HG02981 (cell line): Measurements from ENCODE around the gene PI4K2B.
"Not testable (repeated sequence)": the region's sequence is repeated elsewhere in the genome, so short reads cannot be mapped to it uniquely, and the experiment has no call there.

ENCODE experiments used
- ATAC-seq: cut with Tn5 transposase; IDR thresholded peaks from one replicate; pipeline ENCODE4 v1.9.1; 2021; ENCODE audit warnings: mild to moderate bottlenecking, moderate library complexity; ENCODE audit not compliant: unreplicated experiment

The PI4K2B gene

GRCh38 chr4:25240754-25241210, 6.9 kb downstream of the PI4K2B start:
- not testable (repeated sequence) for ATAC-seq

DNA sequence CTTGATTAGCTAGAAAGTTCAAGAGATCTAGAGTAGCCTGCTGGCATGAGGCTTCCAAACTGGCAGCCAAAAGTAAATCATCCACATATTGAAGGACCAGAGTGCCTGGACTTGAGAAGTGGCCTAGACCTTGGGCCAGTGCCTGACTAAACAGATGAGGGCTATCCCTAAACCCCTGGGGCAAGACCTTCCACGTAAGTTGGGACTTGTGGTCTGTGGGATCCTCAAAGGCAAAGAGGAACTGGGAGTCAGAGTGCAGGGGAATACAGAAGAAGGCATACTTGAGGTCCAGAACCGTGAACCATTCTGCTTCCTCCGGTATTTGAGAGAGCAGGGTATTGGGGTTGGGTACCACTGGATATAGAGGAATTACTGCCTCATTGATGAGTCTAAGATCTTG, 8.4 kb downstream of the PI4K2B start:
- not testable (repeated sequence) for ATAC-seq

DNA sequence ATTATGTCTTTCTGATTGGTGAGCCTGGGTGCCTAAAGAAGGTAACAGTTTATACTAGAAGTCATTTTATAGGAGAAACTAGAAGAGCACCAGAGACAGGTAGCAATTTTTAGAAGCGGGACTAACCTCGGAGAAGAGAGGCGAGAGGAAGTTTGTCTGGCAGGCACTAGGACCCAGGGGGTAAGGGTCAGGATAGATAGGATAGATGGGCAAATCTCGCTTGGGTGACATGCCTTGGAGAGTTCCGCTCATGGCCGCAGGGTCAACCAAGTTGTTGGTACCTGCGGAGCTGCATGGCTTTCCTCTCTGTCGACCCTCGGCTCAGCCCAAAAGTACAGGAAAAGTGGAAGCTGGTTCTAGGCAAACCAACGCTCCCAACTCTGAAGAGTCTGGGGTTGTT, 11.3 kb downstream of the PI4K2B start:
- no peak for ATAC-seq

GRCh38 chr4:25246680-25247611, 13.1 kb downstream of the PI4K2B start:
- no peak for ATAC-seq

DNA sequence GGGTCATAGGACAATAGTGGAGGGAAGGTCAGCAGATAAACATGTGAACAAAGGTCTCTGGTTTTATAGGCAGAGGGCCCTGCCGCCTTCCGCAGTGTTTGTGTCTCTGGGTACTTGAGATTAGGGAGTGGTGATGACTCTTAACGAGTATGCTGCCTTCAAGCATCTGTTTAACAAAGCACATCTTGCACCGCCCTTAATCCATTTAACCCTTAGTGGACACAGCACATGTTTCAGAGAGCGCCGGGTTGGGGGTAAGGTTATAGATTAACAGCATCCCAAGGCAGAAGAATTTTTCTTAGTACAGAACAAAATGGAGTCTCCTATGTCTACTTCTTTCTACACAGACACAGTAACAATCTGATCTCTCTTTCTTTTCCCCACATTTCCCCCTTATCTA, 15.0 kb downstream of the PI4K2B start:
- not testable (repeated sequence) for ATAC-seq

DNA sequence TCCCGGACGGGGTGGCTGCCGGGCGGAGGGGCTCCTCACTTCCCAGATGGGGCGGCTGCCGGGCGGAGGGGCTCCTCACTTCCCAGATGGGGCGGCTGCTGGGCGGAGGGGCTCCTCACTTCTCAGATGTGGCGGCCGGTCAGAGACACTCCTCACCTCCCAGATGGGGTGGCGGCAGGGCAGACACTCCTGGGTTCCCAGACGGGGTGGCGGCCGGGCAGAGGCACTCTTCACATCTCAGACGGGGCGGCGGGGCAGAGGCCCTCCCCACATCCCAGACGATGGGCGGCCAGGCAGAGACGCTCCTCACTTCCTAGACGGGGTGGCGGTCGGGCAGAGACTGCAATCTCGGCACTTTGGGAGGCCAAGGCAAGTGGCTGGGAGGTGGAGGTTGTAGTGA, 15.7 kb downstream of the PI4K2B start:
- not testable (repeated sequence) for ATAC-seq

DNA sequence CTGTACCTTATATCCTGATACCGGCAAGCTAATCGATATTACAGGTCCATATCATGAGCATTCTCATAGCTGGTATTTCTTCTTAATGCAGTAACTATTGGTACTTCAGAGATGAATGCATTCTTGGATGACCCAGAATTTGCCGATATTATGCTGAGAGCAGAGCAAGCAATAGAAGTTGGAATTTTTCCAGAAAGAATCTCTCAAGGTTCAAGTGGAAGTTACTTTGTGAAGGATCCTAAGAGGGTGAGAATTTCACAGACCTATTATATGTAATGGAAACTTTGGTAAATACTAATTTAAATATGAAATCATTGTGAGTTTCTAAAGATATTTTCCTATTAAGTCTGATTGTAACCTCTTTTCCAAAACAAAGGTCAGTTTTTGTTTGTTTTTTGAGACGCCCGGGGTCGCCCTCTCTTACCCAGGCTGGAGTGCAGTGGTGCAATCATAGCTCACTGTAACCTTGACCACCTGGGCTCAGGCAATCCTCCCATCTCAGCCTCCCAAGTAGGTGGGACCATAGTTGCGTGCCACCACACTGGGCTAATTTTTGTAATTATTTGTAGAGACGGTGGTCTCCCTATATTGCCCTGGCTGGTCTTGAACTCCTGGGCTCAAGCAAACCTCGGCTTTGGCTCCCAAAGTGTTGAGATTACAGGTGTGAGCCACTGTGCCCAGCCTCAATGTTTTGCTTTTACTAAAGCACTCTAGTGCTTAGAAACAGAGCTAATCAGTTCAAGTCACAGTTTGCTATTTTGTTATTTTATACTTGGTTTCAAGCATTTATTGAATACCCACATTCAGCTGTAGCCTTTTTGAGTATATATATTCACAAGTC, 18.6 kb downstream of the PI4K2B start:
- no peak for ATAC-seq

GRCh38 chr4:25253071-25253445, 19.2 kb downstream of the PI4K2B start:
- no peak for ATAC-seq

GRCh38 chr4:25253786-25254185, 20.0 kb downstream of the PI4K2B start:
- not testable (repeated sequence) for ATAC-seq

- ATAC-seq: no peak
Measured at GRCh38 chr4:25258980-25259578, 25.2 kb downstream of the PI4K2B start.

DNA sequence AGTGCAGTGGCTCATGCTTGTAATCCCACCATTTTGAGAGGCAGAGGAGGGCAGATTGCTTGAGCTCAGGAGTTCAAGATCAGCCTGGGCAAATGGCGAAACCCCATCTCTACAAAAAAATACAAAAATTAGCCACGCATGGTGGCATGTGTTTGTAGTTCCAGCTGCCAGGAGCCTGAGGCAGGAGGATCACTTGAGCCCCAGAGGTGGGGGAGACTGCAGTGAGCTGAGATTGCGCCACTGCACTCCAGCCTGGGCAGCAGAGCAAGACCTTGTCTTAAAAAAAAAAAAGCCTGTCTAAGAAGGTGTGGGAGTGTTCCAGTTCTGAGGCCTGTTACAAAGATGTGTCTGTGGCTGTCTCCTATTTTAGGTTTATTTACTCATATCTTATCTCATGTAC, 38.0 kb downstream of the PI4K2B start:
- ATAC-seq: no peak

DNA sequence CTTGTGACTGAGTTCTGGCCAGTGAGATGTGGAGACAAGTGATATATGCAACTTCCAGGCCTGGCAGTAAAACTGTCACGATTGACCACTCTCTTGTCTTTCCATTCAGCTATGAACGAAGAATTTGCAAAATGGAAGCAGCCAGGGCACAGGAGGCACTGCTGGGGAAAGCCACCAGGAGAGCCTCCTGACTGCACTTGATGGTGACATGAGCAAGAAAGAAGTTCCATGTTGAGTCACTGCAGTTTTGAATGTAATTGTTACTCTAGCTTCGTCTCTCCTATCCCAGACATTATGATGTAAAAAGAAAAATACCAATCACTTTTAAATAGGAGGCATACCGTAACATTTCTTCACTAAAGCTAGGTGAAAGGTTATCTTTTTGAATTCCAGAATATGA, 46.4 kb downstream of the PI4K2B start:
- no peak for ATAC-seq

GRCh38 chr4:25283948-25284347, 50.1 kb downstream of the PI4K2B start:
- no peak for ATAC-seq

GRCh38 chr4:25284466-25284865, 50.6 kb downstream of the PI4K2B start:
- no peak for ATAC-seq

GRCh38 chr4:25290490-25291067, 56.7 kb downstream of the PI4K2B start:
- no peak for ATAC-seq

- ATAC-seq: no peak
Measured at GRCh38 chr4:25291158-25291733, 57.4 kb downstream of the PI4K2B start.

DNA sequence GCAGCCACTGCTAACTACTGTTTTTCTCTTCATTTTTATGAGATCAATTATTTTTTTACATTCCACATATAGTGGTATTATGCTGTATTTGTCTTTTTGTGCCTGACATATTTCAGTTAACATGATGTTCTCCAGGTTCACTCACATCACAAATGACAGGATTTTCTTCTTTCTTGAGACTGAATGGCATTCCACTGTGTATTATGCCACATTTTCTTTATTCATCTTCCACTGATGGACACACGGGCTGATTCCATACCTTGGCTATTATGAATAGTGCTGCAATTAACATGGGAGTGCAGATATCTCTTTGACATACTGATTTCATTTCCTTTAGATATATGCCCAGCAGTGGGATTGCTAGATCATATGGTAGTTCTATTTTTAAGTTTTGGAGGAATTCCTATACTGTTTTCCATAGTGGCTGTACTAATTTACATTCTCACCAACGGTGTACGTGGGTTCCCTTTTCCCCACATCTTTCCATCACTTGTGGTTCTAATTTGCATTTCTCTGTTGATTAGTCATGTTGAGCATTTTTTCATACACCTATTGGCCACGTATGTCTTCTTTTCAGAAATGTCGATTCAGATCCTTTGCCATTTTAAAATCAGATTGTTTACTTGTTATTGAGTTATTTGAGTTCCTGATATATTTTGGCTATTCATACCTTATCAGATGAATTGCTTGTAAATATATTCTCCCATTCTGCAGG, 63.9 kb downstream of the PI4K2B start:
- ATAC-seq: no peak

DNA sequence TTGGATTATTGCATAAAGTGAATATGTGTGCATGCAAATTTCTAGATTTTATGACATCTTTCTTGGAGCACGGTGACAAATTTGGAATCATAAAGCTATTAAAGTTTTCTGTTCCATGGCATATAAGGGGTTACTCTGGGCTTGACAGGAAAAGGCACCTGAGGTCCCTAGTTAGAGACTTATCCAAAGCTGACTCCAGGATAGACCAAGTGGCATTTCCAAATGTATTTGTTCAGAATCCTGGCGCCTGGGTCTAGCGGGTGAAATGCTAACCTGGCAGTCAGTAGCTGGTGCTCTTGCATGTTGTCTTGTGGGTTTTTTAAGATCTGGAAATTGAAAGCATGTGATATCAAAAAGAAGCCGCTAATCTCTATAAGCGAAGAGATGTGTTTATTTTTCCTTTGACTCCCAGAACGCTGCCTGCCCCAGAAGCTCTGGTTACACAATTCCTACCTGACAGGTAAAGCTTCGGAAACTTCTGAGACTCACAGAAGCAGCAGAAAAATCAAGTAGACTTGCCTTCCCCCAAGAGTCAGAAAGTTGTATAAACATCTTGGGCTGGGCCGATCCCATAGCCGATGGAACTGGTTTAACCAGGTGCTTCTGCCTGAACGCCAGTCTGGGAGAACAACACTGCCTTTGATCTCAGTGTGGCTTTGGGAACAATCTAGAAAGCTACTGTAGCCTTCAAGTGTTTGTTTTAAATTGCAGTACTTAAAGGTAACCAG, 65.8 kb downstream of the PI4K2B start:
- ATAC-seq: no peak

- ATAC-seq: no peak
Measured at GRCh38 chr4:25301471-25301870, 67.6 kb downstream of the PI4K2B start.
